K562 (cell line): Measurements from ENCODE around the gene DMGDH. TPM values are rescaled to one million over a fixed set of nuclear protein-coding genes. Genes with fewer than 3 reads are reported as not detected.

Experiments used
- ATAC-seq: fragments of 200-7000 bp; cut with Tn5 transposase; 3 replicates; pipeline ENCODE4 v1.9.1; 2020; ENCODE audit warnings: moderate library complexity
- BruUV-seq: library from RNA; stranded (reverse); fragments of 400-500 nt; replicated peaks from 2 replicates; lab custom pipeline; 2021; lab: Mats Ljungman, UMichigan
- CTCF ChIA-PET: fragments of 300-600 bp; formaldehyde crosslinking; extraction: SDS; loops from one replicate; lab custom pipeline; 2021; ENCODE audit warnings: low intra/inter-chr PET ratio; lab: Yijun Ruan, JAX
- POLR2A ChIA-PET: fragments of 300-600, 350-650 bp; sonication (Branson Sonifier 250); formaldehyde crosslinking; extraction: SDS; loops from one replicate; lab custom pipeline; 2021; ENCODE audit warnings: antibody characterized with exemption, inconsistent platforms; lab: Yijun Ruan, JAX
- DNase-seq, 4 experiments: peaks; one replicate each; pipeline versions ENCODE4 v3.0.0 to v3.0.0-alpha.2; 2011 to 2018; ENCODE audit warnings: low spot score in 3 of 4, mixed read lengths in 3 of 4; ENCODE audit errors: extremely low read depth in 1 of 4
- FAIRE-seq: peaks from 2 replicates; lab custom pipeline; 2011; peaks lifted over from hg19 to GRCh38; lab: Jason Lieb, UNC
- H2AFZ ChIP-seq: 2 replicates; pipeline ENCODE4 v1.6.0; 2011; ENCODE audit warnings: low read depth, low read length, control low read depth, inconsistent platforms
- H3K27ac ChIP-seq: fragments of 200-600 bp; 3 replicates; pipeline ENCODE4 v1.8.0; 2011; ENCODE audit warnings: low read depth, mild to moderate bottlenecking, control low read depth, inconsistent platforms, low read length, moderate library complexity, mixed read lengths; ENCODE audit errors: extremely low read depth
- H3K27me3 ChIP-seq, 2 experiments: fragments of 300-600 bp in 1 of 2; 2 replicates in 1 of 2; 3 replicates in 1 of 2; pipeline versions ENCODE4 v1.6.0 to v1.8.0; 2011; ENCODE audit warnings: inconsistent platforms in 2 of 2, low read length in 2 of 2, mild to moderate bottlenecking in 1 of 2, mixed read lengths in 1 of 2, moderate library complexity in 1 of 2; ENCODE audit not compliant: control insufficient read depth in 2 of 2, insufficient read depth in 2 of 2
- H3K36me3 ChIP-seq: fragments of 300-600 bp; 3 replicates; pipeline ENCODE4 v1.8.0; 2011; ENCODE audit warnings: mild to moderate bottlenecking, low read length, inconsistent platforms; ENCODE audit not compliant: control insufficient read depth, insufficient read depth
- H3K4me1 ChIP-seq, 2 experiments: fragments of 200-600 bp in 1 of 2; replicated peaks in 1 of 2; 2 replicates in 1 of 2; 3 replicates in 1 of 2; pipeline versions ENCODE4 v1.5.1 to v1.8.0; 2011; ENCODE audit warnings: inconsistent platforms in 2 of 2, low read length in 2 of 2, mild to moderate bottlenecking in 1 of 2, mixed read lengths in 1 of 2, moderate library complexity in 1 of 2; ENCODE audit not compliant: control insufficient read depth in 2 of 2, insufficient read depth in 2 of 2
- H3K4me2 ChIP-seq: 2 replicates; pipeline ENCODE4 v1.6.1; 2011; ENCODE audit warnings: low read length, control low read depth, inconsistent platforms, mixed read lengths; ENCODE audit not compliant: insufficient read depth
- H3K4me3 ChIP-seq: fragments of 200-600 bp; sonication (generic), shearing (Covaris generic); 2 replicates; pipeline ENCODE4 v1.5.1; 2016; ENCODE audit warnings: control low read depth, inconsistent platforms
- H3K79me2 ChIP-seq: fragments of 200-600 bp; 3 replicates; pipeline ENCODE4 v1.8.0; 2011; ENCODE audit warnings: low read length, inconsistent platforms; ENCODE audit not compliant: control insufficient read depth, insufficient read depth
- H3K9ac ChIP-seq, 2 experiments: 2 replicates each; pipeline versions ENCODE4 v1.6.0 to v1.6.1; 2011; ENCODE audit warnings: low read depth in 2 of 2, low read length in 2 of 2, control low read depth in 1 of 2, inconsistent platforms in 1 of 2, mild to moderate bottlenecking in 1 of 2, mixed read lengths in 1 of 2; ENCODE audit not compliant: insufficient read depth in 1 of 2
- H3K9me1 ChIP-seq: one replicate; pipeline ENCODE4 v1.6.0; 2011; ENCODE audit warnings: inconsistent platforms, mild to moderate bottlenecking, low read length, moderate library complexity; ENCODE audit not compliant: control insufficient read depth, insufficient read depth
- H3K9me3 ChIP-seq: replicated peaks from 2 replicates; pipeline ENCODE4 v1.5.1; 2011; ENCODE audit warnings: low read depth, low read length, inconsistent platforms; ENCODE audit not compliant: control insufficient read depth, insufficient read depth
- H4K20me1 ChIP-seq: replicated peaks from 2 replicates; pipeline ENCODE4 v1.6.1; 2011; ENCODE audit warnings: low read length, inconsistent platforms, mixed read lengths; ENCODE audit not compliant: control insufficient read depth, insufficient read depth
- ARID3B ChIP-seq: fragments of 250-450 bp; sonication (Bioruptor Pico); IDR thresholded peaks from 2 replicates; pipeline ENCODE4 v1.4.0; 2020; ENCODE audit warnings: borderline replicate concordance
- ATF3 ChIP-seq, 2 experiments: fragments of 450-650 bp in 1 of 2; sonication (generic) in 1 of 2; formaldehyde crosslinking in 1 of 2; IDR thresholded peaks in 1 of 2; conservative IDR thresholded peaks in 1 of 2; 2 replicates each; pipeline versions ENCODE4 v1.6.1 to v1.8.1; 2016 to 2023; ENCODE audit warnings: mild to moderate bottlenecking in 2 of 2, moderate library complexity in 2 of 2, inconsistent platforms in 1 of 2, missing genetic modification reagents in 1 of 2
- CREB3L1 ChIP-seq: fragments of 450-650 bp; IDR thresholded peaks from 2 replicates; pipeline ENCODE4 v1.6.1; 2014; ENCODE audit warnings: low read depth, mild to moderate bottlenecking, moderate library complexity, borderline replicate concordance
- DEAF1 ChIP-seq: fragments of 450-650 bp; formaldehyde crosslinking; IDR thresholded peaks from 2 replicates; pipeline ENCODE4 v1.4.0; 2020; ENCODE audit warnings: mild to moderate bottlenecking, moderate library complexity
- HMGN3 ChIP-seq: IDR thresholded peaks from 2 replicates; pipeline ENCODE4 v1.6.1; 2011; ENCODE audit warnings: borderline replicate concordance, low read depth, mild to moderate bottlenecking, mixed read lengths, low read length; ENCODE audit not compliant: insufficient read length; ENCODE audit errors: extremely low read depth
- MAZ ChIP-seq, 2 experiments: fragments of 450-650 bp in 1 of 2; sonication (generic) in 1 of 2; formaldehyde crosslinking; IDR thresholded peaks in 1 of 2; conservative IDR thresholded peaks in 1 of 2; 2 replicates each; pipeline versions ENCODE4 v1.4.0 to v1.5.0; 2020; ENCODE audit warnings: mild to moderate bottlenecking in 1 of 2, missing genetic modification reagents in 1 of 2
- MEF2D ChIP-seq: conservative IDR thresholded peaks from 2 replicates; pipeline ENCODE4 v1.6.1; 2016; ENCODE audit warnings: low read depth, missing genetic modification characterization, missing compliant biosample characterization
- MIER1 ChIP-seq: fragments of 450-650 bp; IDR thresholded peaks from 2 replicates; pipeline ENCODE4 v1.6.1; 2016; ENCODE audit warnings: antibody characterized with exemption, mild to moderate bottlenecking, low read depth
- MYNN ChIP-seq, 2 experiments: sonication (generic); formaldehyde crosslinking in 1 of 2; IDR thresholded peaks; 2 replicates each; pipeline versions ENCODE4 v1.5.0 to v1.6.1; 2016 to 2020; ENCODE audit warnings: antibody characterized with exemption in 1 of 2, missing genetic modification reagents in 1 of 2
- NFIC ChIP-seq: fragments of 450-650 bp; IDR thresholded peaks from 2 replicates; pipeline ENCODE4 v1.6.1; 2017; ENCODE audit warnings: mild to moderate bottlenecking, inconsistent platforms
- TSC22D4 ChIP-seq: fragments of 450-650 bp; IDR thresholded peaks from 2 replicates; pipeline ENCODE4 v1.6.1; 2016; ENCODE audit warnings: missing genetic modification characterization, missing biosample characterization, control low read depth
- ZNF561 ChIP-seq: fragments of 450-650 bp; formaldehyde crosslinking; conservative IDR thresholded peaks from 2 replicates; pipeline ENCODE4 v1.4.0; 2020; ENCODE audit warnings: mild to moderate bottlenecking, moderate library complexity
- ZNF695 ChIP-seq: fragments of 450-650 bp; formaldehyde crosslinking; IDR thresholded peaks from 2 replicates; pipeline ENCODE4 v1.4.0; 2020; ENCODE audit warnings: mild to moderate bottlenecking, moderate library complexity
- WGBS: fragments of 100-300 bp; shearing (Covaris generic); methylation state at CpG from one replicate; pipeline ENCODE4 v1.1.6; 2016; ENCODE audit warnings: low coverage, mixed read lengths; ENCODE audit not compliant: insufficient coverage; ENCODE audit errors: missing lambda C conversion rate; 5-methylcytosine and 5-hydroxymethylcytosine counted together
- in situ Hi-C: fragments of 300-500 bp; cut with MboI; formaldehyde crosslinking; loops from 4 replicates; pipeline ENCODE4 v1.15.0; 2018; ENCODE audit warnings: inconsistent platforms, mixed read lengths
- intact Hi-C: fragments of 100-400 bp; cut with micrococcal nuclease; formaldehyde crosslinking; loops from 2 replicates; pipeline ENCODE4 v1.14.2; 2022
- polyA plus RNA-seq, 8 experiments: library from polyadenylated mRNA; depleted of rRNA in 4 of 8; stranded (reverse) in 5 of 8; unstranded in 3 of 8; fragments of >200 nt; fragmentation: Nextera tagmentation in 2 of 8; fragmentation: Illumina TruSeq in 1 of 8; extraction: Ambion mirVana in 2 of 8; extraction: Trizol in 1 of 8; gene quantifications; 2 replicates each; pipeline versions ENCODE4 v1.2.1 to v1.2.3, GENCODE V29; 2011 to 2014; ENCODE audit warnings: inconsistent platforms in 1 of 8, missing spikeins in 1 of 8
- total RNA-seq, 7 experiments: library from RNA; depleted of rRNA in 6 of 7; stranded (reverse); fragments of >200 nt in 6 of 7; fragmentation: Illumina TruSeq in 2 of 7; extraction: Trizol in 2 of 7; gene quantifications; 2 replicates each; pipeline versions ENCODE4 v1.2.1 to v1.2.3, GENCODE V29; 2011 to 2021; ENCODE audit warnings: low replicate concordance in 1 of 7
- TF ChIP-seq, protein P1 (sequence below): sonication (generic); formaldehyde crosslinking; IDR thresholded peaks from 2 replicates; pipeline ENCODE4 v1.8.0; 2022; ENCODE audit warnings: mild to moderate bottlenecking, missing genetic modification reagents

DMGDH gene
- total and polyA plus RNA-seq, 9 of the 15 experiments (the other 6 are each of a cell fraction or from before 2014, with no cell fraction given): 0.13 to 0.58 TPM; not detected in 7

GRCh38 chr5:78992146-78992545 is 77.3 kb downstream of the DMGDH start (continued):
- no peak for TF ChIP-seq CREB3L1
- no peak for TF ChIP-seq ZNF695 (CRISPR knock-in tag)
- TF ChIP-seq DEAF1: no peak
- no peak for TF ChIP-seq TSC22D4 (tag)
- TF ChIP-seq MYNN (IDR thresholded peaks at IDR 0.05): no peak
- TF ChIP-seq MYNN (CRISPR knock-in tag; IDR thresholded peaks at IDR 0.05): no peak
- TF ChIP-seq, all 486 proteins: peak for 0

DNA sequence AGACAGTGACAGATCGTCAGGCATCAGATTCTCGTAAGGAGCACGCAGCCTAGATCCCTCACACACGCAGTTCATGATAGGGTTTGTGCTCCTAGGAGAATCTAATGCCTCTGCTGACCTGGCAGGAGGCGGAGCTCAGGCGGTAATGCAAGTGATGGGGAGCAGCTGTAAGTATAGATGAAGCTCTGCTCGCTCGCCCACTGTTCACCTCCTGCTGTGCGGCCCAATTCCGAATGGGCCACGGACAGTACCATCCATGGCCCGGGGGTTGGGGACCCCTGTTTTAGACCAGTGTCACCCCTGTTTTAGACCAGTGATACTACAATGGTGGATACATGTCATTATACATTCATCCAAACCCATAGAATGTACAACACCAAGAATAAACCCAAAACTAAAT is 80.4 kb downstream of the DMGDH start:
- FAIRE-seq: no peak
- Histone ChIP-seq H3K4me2 (no peak overlapping the region), H3K36me3 (no peaks in the 10 kb centered on the region), H3K27me3 (peaks cover 0 to 2% of the 10 kb centered on the region in 2 experiments; a peak in 1 of 5 replicates), H3K9ac (no peak overlapping the region), H2AFZ (no peak overlapping the region), H3K27ac (no peak overlapping the region), H3K4me3 (no peak overlapping the region), H3K9me3 (no peaks in the 10 kb centered on the region), H4K20me1 (no peaks in the 10 kb centered on the region), H3K79me2 (no peaks in the 10 kb centered on the region; the same call in 2 of the 3 replicates), H3K9me1 (no peaks in the 10 kb centered on the region), H3K4me1 (peaks cover 7 to 16% of the 10 kb centered on the region in 2 experiments)
- ChIA-PET POLR2A (interaction anchor here (1.8 kb wide), 1 partner anchor 9 kb away, joined by 4 read pairs; no protein-coding TSS in a partner anchor), CTCF (no interaction called here)
- intact Hi-C loops: no loop called here
- ATAC-seq: no peak
- in situ Hi-C loops: no loop called here
- 8% methylated on average over 12 of the region's 12 CpGs for WGBS
- DNase-seq: no peak
- no TSS peak for BruUV-seq
- TF ChIP-seq MIER1 (no peak), ZNF561 (CRISPR knock-in tag) (no peak), MAZ (CRISPR knock-in tag; conservative IDR thresholded peaks at IDR 0.05 in 1 of 2, IDR thresholded peaks at IDR 0.05 in 1 of 2) (no peak), NFIC (no peak), ARID3B (CRISPR knock-in tag) (no peak), ATF3 (IDR thresholded peaks at IDR 0.05) (no peak), ATF3 (CRISPR knock-in tag; conservative IDR thresholded peaks at IDR 0.05) (no peak), HMGN3 (no peak), MEF2D (no peak)
- TF ChIP-seq, protein P1, sequence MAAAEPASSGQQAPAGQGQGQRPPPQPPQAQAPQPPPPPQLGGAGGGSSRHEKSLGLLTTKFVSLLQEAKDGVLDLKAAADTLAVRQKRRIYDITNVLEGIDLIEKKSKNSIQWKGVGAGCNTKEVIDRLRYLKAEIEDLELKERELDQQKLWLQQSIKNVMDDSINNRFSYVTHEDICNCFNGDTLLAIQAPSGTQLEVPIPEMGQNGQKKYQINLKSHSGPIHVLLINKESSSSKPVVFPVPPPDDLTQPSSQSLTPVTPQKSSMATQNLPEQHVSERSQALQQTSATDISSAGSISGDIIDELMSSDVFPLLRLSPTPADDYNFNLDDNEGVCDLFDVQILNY: no peak
